Stimulated activated CD8-positive, alpha-beta memory T cell treated with anti-CD3 and anti-CD28 coated beads, Interleukin-4, amount 100 ng/mL, for 48 hours (primary cell): ENCODE data around the gene YIPF2.

Experiments
- DNase-seq: peaks from one replicate; pipeline ENCODE4 v3.0.0-alpha.2; 2020

The YIPF2 gene

GRCh38 chr19:10936661-10937084 lies 8.2 kb upstream of the YIPF2 start:
- peak; percentile 33 for DNase-seq

DNA sequence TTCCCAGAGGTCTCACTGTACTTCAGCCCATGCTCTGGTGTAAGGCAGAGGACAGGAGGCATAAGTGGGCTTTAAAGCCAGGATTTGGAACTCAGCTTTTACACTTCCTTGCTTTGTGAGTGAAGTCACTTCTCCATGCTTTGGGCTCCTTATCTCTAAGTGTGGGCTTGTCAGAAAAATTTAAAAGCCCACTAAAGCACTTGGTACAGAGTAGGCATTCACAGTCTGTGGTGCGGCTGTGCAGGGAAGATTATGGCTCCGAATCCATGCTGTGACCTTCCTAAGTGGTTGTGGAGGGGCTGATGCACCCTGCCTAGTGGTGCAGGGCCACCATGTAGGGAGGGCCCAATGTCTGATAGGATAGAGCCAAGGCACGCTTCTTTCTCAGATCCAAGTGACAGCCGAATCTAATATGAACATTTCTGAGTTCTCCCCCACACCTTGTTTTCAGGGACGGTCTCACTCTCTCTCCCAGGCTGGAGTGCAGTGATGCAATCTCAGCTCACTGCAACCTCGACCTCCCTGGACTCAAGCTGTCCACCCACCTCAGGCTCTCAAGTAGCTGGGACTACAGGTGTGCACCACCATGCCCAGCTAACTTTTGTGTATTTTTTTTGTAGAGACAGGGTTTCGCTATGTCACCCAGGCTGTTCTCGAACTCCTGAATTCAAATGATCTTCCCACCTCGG lies 7.1 kb upstream of the YIPF2 start:
- DNase-seq: no peak

DNA sequence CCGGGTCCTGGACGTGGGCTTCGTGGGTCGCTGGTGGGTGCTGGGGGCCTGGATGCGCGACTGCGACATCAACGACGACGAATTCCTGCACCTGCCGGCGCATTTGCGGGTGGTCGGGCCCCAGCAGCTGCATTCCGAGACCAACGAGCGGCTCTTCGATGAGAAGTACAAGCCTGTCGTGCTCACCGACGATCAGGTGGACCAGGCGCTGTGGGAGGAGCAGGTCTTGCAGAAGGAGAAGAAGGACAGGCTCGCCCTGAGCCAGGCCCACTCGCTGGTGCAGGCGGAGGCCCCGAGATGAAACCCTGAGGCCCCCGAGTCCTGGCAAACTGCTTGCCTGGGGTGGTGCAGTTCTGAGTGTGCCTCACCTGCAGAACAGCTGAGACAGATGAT lies 959 bp upstream of the YIPF2 start:
- DNase-seq: no peak

GRCh38 chr19:10927730-10928562 lies 493 bp downstream of the YIPF2 start:
- peak; percentile 37 for DNase-seq

GRCh38 chr19:10924597-10924996 lies 3.8 kb downstream of the YIPF2 start:
- DNase-seq: no peak

DNA sequence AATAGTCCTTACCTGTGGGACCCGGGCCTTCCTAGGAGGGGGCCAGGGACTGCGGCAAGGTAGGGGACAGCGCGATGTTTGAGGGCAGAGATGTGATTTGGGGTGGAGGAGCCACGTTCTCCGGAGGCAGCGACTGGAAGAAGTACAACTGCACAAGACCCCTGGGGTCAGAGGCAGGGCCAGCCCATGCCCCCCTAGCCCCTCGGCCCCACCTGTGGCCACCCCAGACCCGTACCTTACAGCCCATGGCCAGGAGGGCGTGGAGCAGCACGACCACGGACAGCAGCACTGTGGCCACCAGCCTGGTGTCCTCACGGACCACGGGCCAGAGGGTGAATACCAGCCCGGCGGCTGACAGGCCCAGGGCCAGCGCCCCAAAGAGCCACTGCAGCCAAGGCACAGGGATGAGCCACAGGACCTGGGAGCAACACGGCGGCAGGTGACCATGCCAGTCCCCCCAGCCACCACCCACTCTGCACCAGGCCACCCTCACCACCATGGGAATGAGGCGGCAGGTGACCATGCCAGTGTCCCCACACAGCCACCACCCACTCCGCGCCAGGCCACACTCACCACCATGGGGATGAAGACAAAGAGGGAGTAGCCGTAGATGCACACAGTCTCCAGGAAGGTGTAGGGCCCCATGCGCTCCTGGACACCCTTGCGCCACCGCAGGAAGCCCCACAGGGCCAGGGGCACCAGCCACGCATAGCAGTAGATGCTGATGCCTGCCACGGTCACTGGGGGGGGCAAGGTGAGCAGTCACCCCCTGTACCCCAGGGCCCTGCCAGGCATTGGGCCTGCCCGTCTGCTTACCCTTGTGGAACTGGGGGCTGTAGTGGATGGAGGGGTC lies 5.0 kb downstream of the YIPF2 start:
- no peak for DNase-seq

DNA sequence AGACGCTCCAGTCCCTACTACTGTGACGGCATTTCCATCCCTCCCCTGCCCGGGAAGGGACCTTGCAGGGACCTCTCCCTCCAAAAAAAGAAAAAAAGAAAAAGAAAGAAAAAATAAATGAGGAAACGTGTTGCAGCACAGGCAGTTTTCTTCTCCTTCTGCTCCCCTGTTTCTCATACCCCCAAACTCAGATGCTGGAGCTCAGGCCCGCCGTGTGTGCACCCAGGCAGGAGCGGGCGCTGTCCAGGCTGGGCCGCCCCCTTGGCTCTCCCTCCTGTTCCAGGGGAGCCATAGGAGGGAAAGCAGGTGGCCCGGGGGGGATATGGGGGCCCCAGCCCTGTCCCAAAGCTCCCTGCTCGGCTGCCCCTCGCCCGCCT lies 5.8 kb downstream of the YIPF2 start:
- DNase-seq: no peak

DNA sequence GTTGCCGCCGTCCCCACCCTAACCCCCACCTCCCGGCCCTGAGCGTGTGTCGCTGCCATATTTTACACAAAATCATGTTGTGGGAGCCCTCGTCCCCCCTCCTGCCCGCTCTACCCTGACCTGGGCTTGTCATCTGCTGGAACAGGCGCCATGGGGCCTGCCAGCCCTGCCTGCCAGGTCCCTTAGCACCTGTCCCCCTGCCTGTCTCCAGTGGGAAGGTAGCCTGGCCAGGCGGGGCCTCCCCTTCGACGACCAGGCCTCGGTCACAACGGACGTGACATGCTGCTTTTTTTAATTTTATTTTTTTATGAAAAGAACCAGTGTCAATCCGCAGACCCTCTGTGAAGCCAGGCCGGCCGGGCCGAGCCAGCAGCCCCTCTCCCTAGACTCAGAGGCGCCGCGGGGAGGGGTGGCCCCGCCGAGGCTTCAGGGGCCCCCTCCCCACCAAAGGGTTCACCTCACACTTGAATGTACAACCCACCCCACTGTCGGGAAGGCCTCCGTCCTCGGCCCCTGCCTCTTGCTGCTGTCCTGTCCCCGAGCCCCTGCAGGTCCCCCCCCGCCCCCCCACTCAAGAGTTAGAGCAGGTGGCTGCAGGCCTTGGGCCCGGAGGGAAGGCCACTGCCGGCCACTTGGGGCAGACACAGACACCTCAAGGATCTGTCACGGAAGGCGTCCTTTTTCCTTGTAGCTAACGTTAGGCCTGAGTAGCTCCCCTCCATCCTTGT lies 6.4 kb downstream of the YIPF2 start:
- no peak for DNase-seq

DNA sequence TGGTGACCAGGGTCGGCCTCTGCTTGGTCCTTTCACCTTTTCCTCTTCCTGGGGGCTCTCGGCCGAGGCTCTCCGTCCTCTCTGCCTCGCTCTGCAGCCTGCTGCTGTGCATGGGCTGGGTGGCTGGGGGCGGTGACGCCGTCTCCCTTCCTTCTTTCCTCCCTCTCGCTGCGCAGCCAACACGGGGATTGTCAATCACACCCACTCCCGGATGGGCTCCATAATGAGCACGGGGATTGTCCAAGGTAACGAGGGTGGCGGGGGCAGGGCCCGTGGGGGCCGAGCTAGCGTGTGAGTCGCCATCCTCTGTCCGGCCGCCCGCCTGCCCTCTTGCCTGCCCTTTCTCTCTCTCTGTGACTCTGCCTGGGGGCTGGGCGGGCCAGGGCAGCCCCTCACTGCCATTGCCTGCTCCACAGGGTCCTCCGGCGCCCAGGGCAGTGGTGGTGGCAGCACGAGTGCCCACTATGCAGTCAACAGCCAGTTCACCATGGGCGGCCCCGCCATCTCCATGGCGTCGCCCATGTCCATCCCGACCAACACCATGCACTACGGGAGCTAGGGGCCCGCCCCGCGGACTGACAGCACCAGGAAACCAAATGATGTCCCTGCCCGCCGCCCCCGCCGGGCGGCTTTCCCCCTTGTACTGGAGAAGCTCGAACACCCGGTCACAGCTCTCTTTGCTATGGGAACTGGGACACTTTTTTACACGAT lies 7.1 kb downstream of the YIPF2 start:
- no peak for DNase-seq

- no peak for DNase-seq
Observed at GRCh38 chr19:10920781-10921180, 7.7 kb downstream of the YIPF2 start.

GRCh38 chr19:10920288-10920655 lies 8.2 kb downstream of the YIPF2 start:
- no peak for DNase-seq

DNA sequence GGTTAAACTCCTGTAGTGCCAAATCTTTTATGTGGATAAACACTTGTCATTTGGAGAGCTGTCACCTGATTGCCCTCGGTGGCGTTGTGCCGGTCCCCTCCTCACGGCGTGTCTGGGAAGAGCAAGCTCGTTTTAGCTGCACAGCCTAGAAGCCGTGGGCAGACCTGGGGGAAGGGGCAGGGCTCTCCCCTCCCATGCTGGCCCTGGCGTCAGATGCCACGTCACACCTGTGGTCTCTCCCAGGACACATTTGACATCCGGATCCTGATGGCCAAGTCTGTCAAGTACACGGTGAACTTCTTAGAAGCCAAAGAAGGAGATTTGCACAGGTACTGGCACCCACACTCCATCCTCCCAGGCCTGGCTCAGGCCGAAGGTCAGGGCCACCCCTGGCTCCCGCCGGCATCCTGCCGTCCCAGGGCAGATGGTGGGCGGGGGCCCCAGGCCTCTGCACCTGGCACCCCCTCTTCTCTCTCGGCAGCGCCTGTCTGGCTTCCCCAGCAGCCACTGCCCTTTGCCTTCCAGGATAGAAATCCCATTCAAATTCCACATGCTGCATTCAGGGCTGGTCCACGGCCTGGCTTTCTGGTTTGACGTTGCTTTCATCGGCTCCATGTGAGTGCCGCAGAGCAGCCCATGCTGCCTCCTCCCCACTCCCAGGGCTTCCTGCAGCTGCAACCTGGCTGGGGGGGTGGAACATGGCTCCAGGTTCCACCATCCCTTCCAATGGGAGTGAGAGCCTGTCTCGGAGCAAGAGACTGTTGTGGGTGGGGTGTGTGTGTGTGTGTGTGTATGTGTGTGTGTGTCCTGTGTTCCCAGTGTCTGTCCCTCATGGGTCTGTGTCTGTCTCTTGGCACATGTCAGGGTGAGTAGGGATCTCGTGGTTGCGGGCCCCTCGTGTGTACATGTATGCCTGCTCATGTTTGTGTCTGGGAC lies 8.8 kb downstream of the YIPF2 start:
- no peak for DNase-seq

DNA sequence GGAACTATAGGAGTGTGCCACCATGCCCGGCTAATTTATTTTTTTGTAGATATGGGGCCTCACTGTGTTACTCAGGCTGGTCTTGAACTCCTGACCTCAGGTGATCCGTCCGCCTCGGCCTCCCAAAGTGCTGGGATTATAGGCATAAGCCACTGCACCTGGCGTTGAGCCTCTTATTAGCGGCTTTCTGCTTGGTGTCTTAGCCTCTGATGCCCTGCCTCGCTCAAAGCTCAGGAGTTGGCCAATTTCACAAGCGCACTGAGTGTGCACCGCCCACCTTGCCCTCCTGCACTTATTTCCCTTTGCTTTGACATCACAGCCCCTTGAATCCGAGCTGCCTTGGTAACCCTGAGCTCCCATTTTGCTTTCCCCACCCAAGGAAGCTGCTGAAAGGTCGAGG lies 10.1 kb downstream of the YIPF2 start:
- DNase-seq: no peak

GRCh38 chr19:10916602-10917001 lies 11.8 kb downstream of the YIPF2 start:
- no peak for DNase-seq

DNA sequence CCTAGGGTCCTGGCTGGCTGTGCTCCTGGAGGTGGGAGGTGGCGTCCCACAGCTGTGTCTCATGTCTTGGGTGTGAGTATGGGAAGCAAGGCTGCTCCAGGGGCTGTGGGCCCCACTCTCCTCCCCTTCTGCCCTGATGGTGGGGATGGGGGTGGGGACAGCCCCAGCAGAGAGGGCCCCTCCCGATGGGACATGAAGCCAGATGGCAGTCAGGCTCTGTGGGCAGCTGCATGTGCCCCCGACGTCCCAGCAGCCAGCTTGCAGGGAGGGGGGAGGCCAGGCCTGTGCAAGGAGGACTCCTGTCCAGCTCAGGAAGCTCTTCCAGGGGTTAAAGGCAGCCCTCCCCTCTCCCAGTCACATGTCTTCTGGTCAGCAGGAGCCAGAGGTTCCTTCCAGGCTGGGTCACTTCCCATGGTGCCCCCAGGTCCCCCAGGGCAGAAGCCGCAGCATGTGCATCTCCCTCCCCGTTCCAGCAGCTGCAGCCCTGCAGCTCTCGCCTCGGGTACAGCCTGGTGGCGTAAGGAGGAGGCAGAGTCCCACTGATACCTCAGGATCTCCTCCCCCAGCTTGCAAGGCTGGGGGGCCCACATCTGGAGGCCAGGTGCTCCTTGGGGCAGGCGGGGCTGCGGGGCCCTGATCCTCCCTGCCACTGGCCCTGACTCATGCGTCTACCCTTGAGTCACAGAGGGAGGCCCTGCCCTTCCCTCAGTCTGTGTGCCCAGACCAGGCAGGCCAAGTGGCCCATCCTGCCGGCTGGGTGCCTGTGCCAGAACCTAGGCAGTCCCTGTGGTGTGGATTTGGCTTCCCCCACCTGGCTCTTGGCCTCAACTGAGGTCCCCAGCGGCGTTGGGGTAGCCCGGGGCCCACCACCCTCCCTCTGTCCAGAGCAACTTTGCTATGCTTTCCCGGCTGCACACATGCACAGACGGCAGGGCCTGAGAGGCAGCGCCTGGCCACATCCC lies 13.0 kb downstream of the YIPF2 start:
- no peak for DNase-seq

GRCh38 chr19:10913716-10914340 lies 14.6 kb downstream of the YIPF2 start:
- DNase-seq: no peak

- DNase-seq: no peak
Observed at GRCh38 chr19:10912619-10913018, 15.8 kb downstream of the YIPF2 start.

- DNase-seq: no peak
Observed at GRCh38 chr19:10911579-10912363, 16.7 kb downstream of the YIPF2 start.
